COLO829 (cell line): Measurements from ENCODE around the gene LHFPL6.

Experiments
- DNase-seq: peaks from one replicate; pipeline ENCODE4 v3.0.0; 2012; ENCODE audit warnings: low spot score

The LHFPL6 gene

GRCh38 chr13:39554371-39554770, 48.6 kb downstream of the LHFPL6 start:
- no peak for DNase-seq

GRCh38 chr13:39552246-39552645, 50.7 kb downstream of the LHFPL6 start:
- no peak for DNase-seq

- DNase-seq = no peak
These were observed 52.1 kb downstream of the LHFPL6 start for GRCh38 chr13:39550931-39551330.

- DNase-seq = no peak
These were observed 55.9 kb downstream of the LHFPL6 start for GRCh38 chr13:39547108-39547507.

GRCh38 chr13:39542361-39542760, 60.6 kb downstream of the LHFPL6 start:
- no peak for DNase-seq

- no peak for DNase-seq
These were observed 61.9 kb downstream of the LHFPL6 start for GRCh38 chr13:39540929-39541605.

- DNase-seq = no peak
These were observed 63.9 kb downstream of the LHFPL6 start for GRCh38 chr13:39538816-39539790.

GRCh38 chr13:39536906-39537305, 66.1 kb downstream of the LHFPL6 start:
- DNase-seq = no peak

- no peak for DNase-seq
These were observed 66.7 kb downstream of the LHFPL6 start for GRCh38 chr13:39536274-39536673.

- no peak for DNase-seq
These were observed 69.3 kb downstream of the LHFPL6 start for GRCh38 chr13:39533651-39534150.

- DNase-seq = no peak
These were observed 71.3 kb downstream of the LHFPL6 start for GRCh38 chr13:39531646-39532045.

- DNase-seq = no peak
These were observed 72.1 kb downstream of the LHFPL6 start for GRCh38 chr13:39530916-39531315.

GRCh38 chr13:39528661-39528980, 74.4 kb downstream of the LHFPL6 start:
- no peak for DNase-seq

GRCh38 chr13:39527961-39528660, 74.9 kb downstream of the LHFPL6 start:
- peak; percentile 68 for DNase-seq

- DNase-seq = no peak
These were observed 75.7 kb downstream of the LHFPL6 start for GRCh38 chr13:39527301-39527700.

- DNase-seq = no peak
These were observed 76.5 kb downstream of the LHFPL6 start for GRCh38 chr13:39526499-39526898.

GRCh38 chr13:39525506-39525905, 77.5 kb downstream of the LHFPL6 start:
- no peak for DNase-seq

GRCh38 chr13:39524795-39525194, 78.2 kb downstream of the LHFPL6 start:
- DNase-seq = no peak

- no peak for DNase-seq
These were observed 80.7 kb downstream of the LHFPL6 start for GRCh38 chr13:39522329-39522728.

- DNase-seq = no peak
These were observed 81.3 kb downstream of the LHFPL6 start for GRCh38 chr13:39521701-39522100.

- no peak for DNase-seq
These were observed 86.9 kb downstream of the LHFPL6 start for GRCh38 chr13:39516096-39516495.

- DNase-seq = no peak
These were observed 87.7 kb downstream of the LHFPL6 start for GRCh38 chr13:39515224-39515714.
